ENCODE results near the gene CSH1. TPM values are rescaled to one million over a fixed set of nuclear protein-coding genes. Genes with fewer than 3 reads are reported as not detected.
"Not testable (repeated sequence)": the region's sequence is repeated elsewhere in the genome, so short reads cannot be mapped to it uniquely, and the experiment has no call there.

Gene CSH1
- not detected in 2 replicates for total RNA-seq

DNA sequence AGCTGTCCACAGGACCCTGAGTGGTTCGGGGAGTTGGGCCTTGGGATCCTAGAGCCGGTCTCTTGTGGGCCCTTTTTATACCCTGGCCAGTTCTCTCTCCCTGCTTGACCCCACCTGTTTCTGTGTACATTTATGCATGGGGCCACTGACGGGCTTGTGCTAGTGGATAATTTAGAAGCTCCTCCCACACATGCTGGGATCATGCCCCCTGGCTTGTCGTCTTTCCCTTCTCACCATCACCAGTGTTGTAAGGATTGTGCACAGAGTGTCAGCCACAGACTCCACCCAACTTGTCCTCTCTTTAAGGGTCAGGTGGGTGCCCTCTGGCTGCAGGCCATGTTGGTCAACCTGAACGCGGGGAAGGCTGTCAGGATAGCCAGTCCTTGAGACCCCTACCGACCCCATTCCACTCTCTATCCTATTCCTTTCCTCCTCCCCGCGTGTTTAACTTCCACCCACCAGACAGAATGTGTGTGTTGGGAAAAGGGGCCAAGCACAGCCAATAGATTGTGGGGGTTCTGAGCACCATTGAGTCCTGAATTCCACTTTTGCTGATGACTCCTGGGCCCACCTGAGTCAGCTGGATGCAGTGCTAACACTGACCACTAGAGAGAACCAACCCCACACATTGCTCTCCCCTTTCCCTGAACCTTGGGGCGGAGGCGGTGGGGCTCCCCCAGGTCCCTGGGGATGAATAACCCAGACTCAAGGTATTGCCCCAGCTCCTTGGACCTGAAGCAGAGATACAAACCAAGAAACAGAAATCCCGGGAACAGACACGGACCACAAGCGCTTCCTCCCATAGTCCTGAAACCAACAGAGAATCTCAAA lies at the start of gene CSH1:
TSS of gene CSH1 (minus strand) at position 51 of the 831 bp plus-strand sequence. CDS start 63 bp downstream, outside the sequence.
- DNase-seq (ENCODE audit: low read depth) = not testable (repeated sequence)

DNA sequence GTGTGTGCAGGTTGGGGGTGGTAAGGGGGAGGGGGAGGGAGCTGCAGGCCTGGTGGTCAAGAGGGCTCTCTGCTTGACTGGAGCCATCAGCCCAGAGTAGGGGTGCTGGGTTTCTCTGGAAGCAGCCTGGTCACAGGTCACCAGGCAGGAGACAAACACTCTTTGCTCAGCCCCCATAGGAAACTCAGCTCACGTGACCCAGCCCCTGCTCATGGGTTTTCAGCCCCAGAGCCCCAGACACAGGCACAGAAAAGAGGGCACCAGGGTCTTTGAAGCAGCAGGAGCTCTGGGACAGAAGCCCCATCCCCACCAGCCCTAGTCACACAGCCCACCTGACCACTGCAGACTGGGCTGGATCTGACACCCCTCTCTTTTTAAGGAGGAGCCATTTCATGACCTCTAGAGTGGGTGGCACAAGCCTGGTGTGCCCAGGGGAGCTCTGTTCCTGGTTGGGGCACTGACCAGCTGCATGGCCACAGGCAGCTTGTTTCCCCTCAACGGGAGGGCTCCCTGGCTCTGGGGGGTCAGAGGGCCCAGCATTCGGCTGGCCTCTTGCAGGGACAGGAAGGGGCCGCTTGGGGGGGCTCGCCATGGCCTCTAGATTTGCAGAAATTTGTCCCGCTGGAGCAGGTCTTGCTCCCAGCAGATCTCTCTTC lies 49.5 kb upstream of the CSH1 start:
- DNase-seq (ENCODE audit: low read depth) = peak; percentile 9

GRCh38 chr17:63944736-63945499 lies 48.5 kb upstream of the CSH1 start:
- no peak for DNase-seq (ENCODE audit: low read depth)

DNA sequence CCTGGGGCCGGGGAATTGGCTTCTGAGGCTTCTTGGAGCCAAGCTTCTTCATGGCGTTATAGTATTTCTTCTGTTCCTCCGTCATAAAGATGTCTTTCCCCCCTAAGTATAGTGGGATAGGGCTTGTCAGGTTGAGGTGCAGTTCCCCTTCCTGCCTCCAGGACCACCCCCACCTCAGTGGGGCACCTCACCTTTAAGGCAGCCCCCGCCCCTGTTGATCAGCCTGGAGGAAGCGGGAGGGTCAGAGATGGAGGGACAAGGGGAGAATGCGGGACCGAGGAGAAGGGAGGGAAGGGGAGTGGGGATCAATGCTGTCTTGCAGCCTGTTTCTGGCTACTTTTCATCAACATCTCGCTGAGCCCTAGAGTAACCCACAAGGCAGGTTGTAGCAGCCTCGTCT lies 47.4 kb upstream of the CSH1 start:
- DNase-seq (ENCODE audit: low read depth) = no peak

- no peak for DNase-seq (ENCODE audit: low read depth)
Measured at GRCh38 chr17:63942309-63942985, 46.1 kb upstream of the CSH1 start.

DNA sequence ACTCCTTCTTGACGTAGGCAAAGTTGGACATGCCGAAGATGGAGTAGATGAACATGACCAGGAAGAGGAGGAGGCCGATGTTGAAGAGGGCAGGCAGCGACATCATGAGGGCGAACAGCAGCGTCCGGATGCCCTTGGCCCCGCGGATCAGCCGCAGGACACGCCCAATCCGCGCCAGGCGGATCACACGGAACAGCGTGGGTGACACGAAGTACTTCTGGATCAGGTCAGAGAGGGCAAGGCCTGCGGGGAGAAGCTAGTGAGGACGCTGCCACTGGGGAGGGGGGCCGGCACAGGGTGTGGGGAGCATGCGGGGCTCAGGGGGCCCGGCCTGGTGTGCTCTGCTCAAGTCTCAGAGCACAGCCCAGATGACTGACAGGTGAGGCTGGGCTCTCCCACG lies 45.4 kb upstream of the CSH1 start:
- no peak for DNase-seq (ENCODE audit: low read depth)

GRCh38 chr17:63941162-63941561 lies 44.8 kb upstream of the CSH1 start:
- no peak for DNase-seq (ENCODE audit: low read depth)

DNA sequence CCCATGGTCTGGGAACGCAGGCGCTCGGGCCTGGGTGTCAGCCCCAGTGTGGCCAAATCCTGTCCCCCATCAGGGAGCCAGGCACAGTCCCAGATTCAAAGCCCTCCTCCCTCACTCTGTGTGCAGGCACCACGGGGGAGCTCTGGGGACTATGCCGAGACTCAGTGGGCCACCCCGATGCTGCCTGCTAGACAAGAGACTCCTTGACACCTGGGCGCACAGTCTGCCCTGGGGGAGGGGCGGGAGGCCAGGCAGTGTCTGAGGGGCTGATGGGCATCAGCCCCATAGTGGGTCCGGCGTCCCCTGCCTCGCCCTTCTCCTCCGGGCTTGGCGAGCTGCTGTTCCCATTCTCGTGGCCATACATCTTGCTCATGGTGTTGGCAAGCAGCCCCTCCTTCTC lies 44.2 kb upstream of the CSH1 start:
- DNase-seq (ENCODE audit: low read depth) = no peak

DNA sequence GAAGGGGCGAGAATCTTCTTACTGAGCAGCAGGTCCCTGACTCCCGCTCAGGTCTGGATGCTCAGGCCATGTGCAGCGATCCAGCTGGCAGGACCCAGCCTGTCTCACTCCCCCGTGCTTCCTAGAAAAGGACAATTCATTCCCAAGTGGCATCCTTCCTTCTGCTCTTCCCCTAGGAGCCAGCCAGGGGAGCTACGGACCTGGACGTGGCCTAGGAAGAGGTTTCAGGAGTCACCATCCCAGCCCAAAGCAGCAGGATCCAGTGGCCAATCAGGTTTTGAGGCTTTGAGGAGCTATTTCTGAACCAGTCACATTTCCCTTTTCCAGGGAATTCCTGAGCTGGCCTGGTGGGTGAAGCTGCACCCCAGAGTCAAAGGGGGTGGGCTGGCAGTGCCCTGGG lies 43.5 kb upstream of the CSH1 start:
- no peak for DNase-seq (ENCODE audit: low read depth)

DNA sequence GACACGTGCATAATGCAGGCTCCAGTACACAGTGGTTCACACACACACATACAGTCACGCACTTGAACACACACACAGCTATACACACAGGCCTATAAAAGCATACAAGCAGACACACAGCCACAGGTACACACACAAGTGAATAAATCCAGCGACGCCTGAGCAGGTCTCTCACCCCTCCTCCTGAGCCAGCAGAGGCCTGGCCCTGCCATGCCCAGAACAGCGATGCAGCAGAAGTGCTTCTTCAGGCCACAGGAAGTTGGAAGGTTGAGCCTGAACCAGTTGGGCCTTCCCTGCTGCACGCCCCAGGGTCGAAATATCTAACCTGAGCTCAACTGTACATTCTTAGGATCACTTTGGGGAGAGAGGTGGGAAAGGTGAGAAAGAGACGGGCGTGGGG lies 43.0 kb upstream of the CSH1 start:
- DNase-seq (ENCODE audit: low read depth) = no peak

GRCh38 chr17:63937920-63938319 lies 41.5 kb upstream of the CSH1 start:
- no peak for DNase-seq (ENCODE audit: low read depth)

- no peak for DNase-seq (ENCODE audit: low read depth)
Measured at GRCh38 chr17:63937319-63937718, 40.9 kb upstream of the CSH1 start.

- DNase-seq (ENCODE audit: low read depth) = no peak
Measured at GRCh38 chr17:63934183-63935112, 38.1 kb upstream of the CSH1 start.

GRCh38 chr17:63933598-63933997 lies 37.2 kb upstream of the CSH1 start:
- DNase-seq (ENCODE audit: low read depth) = no peak

GRCh38 chr17:63932721-63933120 lies 36.3 kb upstream of the CSH1 start:
- no peak for DNase-seq (ENCODE audit: low read depth)

DNA sequence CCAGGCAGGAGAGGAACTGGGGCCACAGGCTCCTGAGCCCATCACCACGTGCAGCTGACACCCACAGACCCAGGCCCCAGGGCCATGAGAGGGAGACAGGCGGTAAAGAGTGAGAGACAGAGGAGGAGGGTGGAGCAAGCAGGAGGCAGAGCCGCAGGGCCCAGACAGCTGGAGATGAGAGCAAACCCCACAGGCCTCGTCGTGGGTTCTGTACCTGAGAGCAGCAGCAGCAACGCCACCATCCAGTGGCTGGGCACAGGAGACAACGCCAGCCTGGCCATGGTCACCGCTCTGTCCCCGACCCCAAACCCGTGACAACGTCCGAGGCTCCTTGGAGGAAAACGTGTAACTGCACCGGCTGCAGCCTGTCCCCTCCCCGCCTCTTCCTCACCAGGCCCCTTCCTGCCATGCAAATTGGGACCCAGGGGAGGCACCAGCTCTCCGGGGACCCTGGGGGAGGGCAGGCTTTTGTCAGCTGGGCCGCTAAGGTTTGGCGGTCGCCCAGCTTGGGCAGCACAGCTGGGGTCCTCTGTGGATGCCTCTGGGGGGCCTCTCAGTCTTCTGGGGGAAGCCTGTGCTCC lies 35.7 kb upstream of the CSH1 start, which contains the start of gene CD79B:
TSS of gene CD79B (minus strand) at position 351 of the 581 bp plus-strand sequence. CDS start at position 281, 70 bp downstream.
- DNase-seq (ENCODE audit: low read depth) = no peak

GRCh38 chr17:63930951-63931575 lies 34.7 kb upstream of the CSH1 start:
- DNase-seq (ENCODE audit: low read depth) = no peak

DNA sequence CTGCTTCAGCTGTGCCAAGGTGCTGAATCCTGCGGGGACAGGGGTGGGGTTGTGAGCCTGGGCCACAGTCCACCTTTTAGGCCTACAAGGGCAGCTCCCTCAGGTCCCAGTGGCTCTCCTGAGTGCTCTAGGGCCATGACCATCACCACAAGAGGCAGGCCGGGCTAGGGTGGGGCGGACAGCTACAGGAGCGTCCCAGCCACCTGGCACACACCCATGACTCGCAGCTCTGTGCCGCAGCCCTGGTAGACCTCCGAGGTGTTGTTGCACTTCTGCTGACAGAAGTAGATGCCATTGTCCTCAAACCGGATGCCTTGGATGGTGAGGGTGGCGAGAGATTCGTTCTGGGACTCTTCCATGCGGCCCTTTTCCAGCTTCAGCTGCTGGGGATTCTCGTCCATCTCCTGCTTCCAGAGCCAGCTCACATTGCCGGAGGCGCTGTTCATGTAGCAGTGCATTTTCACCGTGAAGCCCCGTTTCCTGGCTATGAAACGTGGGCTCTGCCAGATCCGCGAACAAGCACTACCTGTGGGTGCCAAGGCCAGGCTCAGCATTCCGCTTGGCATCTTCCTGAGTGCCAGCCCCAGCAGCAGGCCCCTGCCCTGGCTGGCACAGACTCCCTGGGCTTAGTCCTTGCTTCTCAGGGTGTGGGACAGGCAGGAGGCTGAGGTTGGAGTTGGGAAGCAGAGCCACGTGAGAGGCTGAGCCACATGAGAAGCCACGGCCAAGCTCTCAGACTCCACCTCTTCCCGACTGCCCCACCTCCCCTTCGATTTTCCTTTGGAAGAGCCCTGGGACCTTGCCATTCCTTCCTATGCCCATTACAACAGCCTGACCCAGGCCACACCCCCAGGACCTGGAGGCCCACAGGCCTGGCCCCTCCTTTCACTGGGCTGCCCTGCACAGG lies 33.7 kb upstream of the CSH1 start:
- no peak for DNase-seq (ENCODE audit: low read depth)
